Ovary (tissue), 9 donors: ENCODE data around the gene TTLL10. TPM values are rescaled to one million over a fixed set of nuclear protein-coding genes. Genes with fewer than 3 reads are reported as not detected.

Experiments
- DNase-seq, 5 donors: peaks; one replicate each; pipeline ENCODE4 v3.0.0-alpha.2; 2019 to 2020
- H3K27ac ChIP-seq, 2 donors: fragments of 200-600 bp; one replicate each; pipeline versions ENCODE4 v1.5.1 to v1.8.0; 2019 to 2022
- H3K27me3 ChIP-seq: fragments of 200-600 bp; one replicate; pipeline ENCODE4 v1.8.0; 2022
- H3K36me3 ChIP-seq: fragments of 200-600 bp; sonication (generic); one replicate; pipeline ENCODE4 v1.5.1; 2019
- H3K4me1 ChIP-seq: one replicate; pipeline ENCODE4 v1.8.1; 2013; ENCODE audit warnings: mild to moderate bottlenecking, moderate library complexity; ENCODE audit not compliant: insufficient read depth
- H3K4me3 ChIP-seq: fragments of 200-600 bp; sonication (generic); one replicate; pipeline ENCODE4 v1.5.1; 2017
- H3K9me3 ChIP-seq, 2 donors: fragments of 200-600 bp in 1 of 2; sonication (generic) in 1 of 2; one replicate each; pipeline versions ENCODE4 v1.5.1 to v1.8.1; 2013 to 2019; ENCODE audit warnings: mild to moderate bottlenecking in 1 of 2, moderate library complexity in 1 of 2
- CTCF ChIP-seq, 3 donors: fragments of 450-650 bp in 2 of 3; fragments of 200-600 bp in 1 of 3; IDR thresholded peaks; one replicate each; pipeline versions ENCODE4 v1.5.1 to v1.8.0; 2016 to 2022; ENCODE audit warnings: antibody characterized with exemption in 3 of 3, mild to moderate bottlenecking in 1 of 3
- EP300 ChIP-seq: sonication (generic); formaldehyde crosslinking; IDR thresholded peaks from one replicate; pipeline ENCODE4 v1.6.1; 2017; ENCODE audit warnings: antibody characterized with exemption
- POLR2A ChIP-seq: fragments of 450-650 bp; IDR thresholded peaks from one replicate; pipeline ENCODE4 v1.6.1; 2017; ENCODE audit warnings: antibody characterized with exemption, mild to moderate bottlenecking, moderate library complexity
- WGBS, 3 donors: extraction: QIAGEN DNeasy Blood & Tissue Kit in 1 of 3; methylation state at CpG; one replicate each; pipeline versions ENCODE4 v1.1.5 to v1.1.7; 2013 to 2017; 5-methylcytosine and 5-hydroxymethylcytosine counted together
- intact Hi-C, 4 donors: fragments of 100-400 bp; cut with DNase I; formaldehyde crosslinking; loops; one replicate each; pipeline versions ENCODE4 v1.11.0 to v1.15.1; 2022 to 2023
- polyA plus RNA-seq, 2 donors: library from polyadenylated mRNA; stranded (reverse); fragments of 200-250 nt in 1 of 2; fragments of 350-450 nt in 1 of 2; fragmentation: Illumina TruSeq in 1 of 2; extraction: RNeasy Lipid Tissue Mini Kit (QIAGEN cat#74804) in 1 of 2; gene quantifications; one replicate each; pipeline ENCODE4 v1.2.3, GENCODE V29; 2013 to 2014
- total RNA-seq, 7 donors: library from RNA; depleted of rRNA in 2 of 7; stranded (reverse); fragments of >200 nt in 2 of 7; fragmentation: NEBNext Ultra II Directional in 3 of 7; extraction: Animal tissue kit (Norgen Biotek cat#: 25700) in 3 of 7; gene quantifications; one replicate each; pipeline versions ENCODE4 v1.1.0 to v1.2.4, GENCODE V29; 2016 to 2023
- donor health status: DM: no; HTN: no; CAD: no; lungs with moderate emphysema.
- donor health status: DM: no; HTN: no; CAD: no.
- donor health status: Bipolar disorder and iron deficiency.
- donor health status: DM: yes; HTN: yes; CAD: no.
- donor health status: DM: no; HTN: no; CAD: no.
- donor health status: DM: yes; HTN: yes; CAD: no.

The TTLL10 gene
- total and polyA plus RNA-seq, 9 donors = 0.60 to 7.0 (median 1.1) TPM; not detected in 4

- intact Hi-C loops = loop anchor here in 1 of 4 donors (10.0 kb wide), 1 partner anchor 210 kb away; the partner anchor contains the start of gene AGRN
- 82 to 88% (median 85%) methylated on average over 24 to 27 of the region's 27 CpGs for WGBS, 3 donors
- DNase-seq = no peak
Observed at GRCh38 chr1:1235016-1235744, 61.5 kb downstream of the TTLL10 start.

GRCh38 chr1:1236176-1236763, 62.6 kb downstream of the TTLL10 start:
- no peaks in the 10 kb centered on the region for H3K9me3 ChIP-seq

More at GRCh38 chr1:1235016-1235744, 61.5 kb downstream of the TTLL10 start:
- no peaks in the 10 kb centered on the region for H3K36me3 ChIP-seq
- H3K27ac ChIP-seq = no peak overlapping the region
- no peak overlapping the region for H3K4me3 ChIP-seq
- peaks cover 14% of the 10 kb centered on the region for H3K4me1 ChIP-seq
- TF ChIP-seq CTCF (IDR thresholded peaks at IDR 0.05) (no peak), EP300 (no peak), POLR2A (no peak)
- peaks cover 5% of the 10 kb centered on the region for H3K27me3 ChIP-seq
- no peaks in the 10 kb centered on the region for H3K9me3 ChIP-seq

GRCh38 chr1:1236945-1237873, 63.5 kb downstream of the TTLL10 start:
- H3K36me3 ChIP-seq = no peaks in the 10 kb centered on the region
- intact Hi-C loops = loop anchor here in 1 of 4 donors (10.0 kb wide), 1 partner anchor 212 kb away; the partner anchor contains the start of gene AGRN
- H3K27me3 ChIP-seq = peaks cover 10% of the 10 kb centered on the region
- WGBS, 3 donors = 12 to 15% (median 14%) methylated on average over 25 to 34 of the region's 34 CpGs
- no peak for TF ChIP-seq CTCF (IDR thresholded peaks at IDR 0.05)
- no peaks in the 10 kb centered on the region for H3K9me3 ChIP-seq
- H3K27ac ChIP-seq = no peak overlapping the region
- H3K4me3 ChIP-seq = no peak overlapping the region
- no peak for DNase-seq
- H3K4me1 ChIP-seq = peaks cover 10% of the 10 kb centered on the region

More at GRCh38 chr1:1236176-1236763, 62.6 kb downstream of the TTLL10 start:
- Histone ChIP-seq H3K27ac (no peak overlapping the region), H3K4me3 (no peak overlapping the region), H3K4me1 (peaks cover 10% of the 10 kb centered on the region), H3K27me3 (peaks cover 5% of the 10 kb centered on the region), H3K36me3 (no peaks in the 10 kb centered on the region)
- intact Hi-C loops = loop anchor here in 1 of 4 donors (10.0 kb wide), 1 partner anchor 211 kb away; the partner anchor contains the start of gene AGRN
- DNase-seq = no peak
- TF ChIP-seq EP300 (no peak), POLR2A (no peak), CTCF (IDR thresholded peaks at IDR 0.05) (no peak)
- 54 to 68% (median 67%) methylated on average over 21 to 22 of the region's 22 CpGs for WGBS, 3 donors
